ENCODE measurements around the gene SMCO1. TPM values are rescaled to one million over a fixed set of nuclear protein-coding genes. Genes with fewer than 3 reads are reported as not detected.
"Not testable (repeated sequence)": the region's sequence is repeated elsewhere in the genome, so short reads cannot be mapped to it uniquely, and the experiment has no call there.

SMCO1 gene
- total and polyA plus RNA-seq, 2 experiments from 2014 or later, result not detected

- no peaks in the 10 kb centered on the region for H3K27me3 ChIP-seq
- no peaks in the 10 kb centered on the region for H3K79me2 ChIP-seq
- DNase-seq (ENCODE audit: low spot score), result no peak
- WGBS (ENCODE audit: low lambda C conversion rate, missing lambda C conversion rate), result 89% methylated on average over 4 of the region's 4 CpGs
- no peak overlapping the region for H3K27ac ChIP-seq
- H3K9me2 ChIP-seq (replicated peaks; ENCODE audit: insufficient read depth), result no peaks in the 10 kb centered on the region
- TF ChIP-seq EZH2phosphoT487 (IDR thresholded peaks at IDR 0.05; ENCODE audit: low read depth, severe bottlenecking, unreplicated experiment), result no peak
- no peak for TF ChIP-seq CTCF (IDR thresholded peaks at IDR 0.05; ENCODE audit: poor library complexity)
- no peak for TF ChIP-seq EZH2 (IDR thresholded peaks at IDR 0.05; ENCODE audit: borderline replicate concordance)
- no peak overlapping the region for H3K4me3 ChIP-seq
- no peak overlapping the region for H2AFZ ChIP-seq
- H3K9me3 ChIP-seq (ENCODE audit: low read depth), result no peaks in the 10 kb centered on the region
- H3K4me1 ChIP-seq (ENCODE audit: insufficient read depth), result no peaks in the 10 kb centered on the region
- no peaks in the 10 kb centered on the region for H3K36me3 ChIP-seq (replicated peaks; ENCODE audit: insufficient read depth, low read depth)
- H3K4me2 ChIP-seq, result no peak overlapping the region
- no peaks in the 10 kb centered on the region for H4K20me1 ChIP-seq (ENCODE audit: insufficient read depth, poor library complexity, severe bottlenecking)
Observed at GRCh38 chr3:196458063-196458462, 57.1 kb downstream of the SMCO1 start.

DNA sequence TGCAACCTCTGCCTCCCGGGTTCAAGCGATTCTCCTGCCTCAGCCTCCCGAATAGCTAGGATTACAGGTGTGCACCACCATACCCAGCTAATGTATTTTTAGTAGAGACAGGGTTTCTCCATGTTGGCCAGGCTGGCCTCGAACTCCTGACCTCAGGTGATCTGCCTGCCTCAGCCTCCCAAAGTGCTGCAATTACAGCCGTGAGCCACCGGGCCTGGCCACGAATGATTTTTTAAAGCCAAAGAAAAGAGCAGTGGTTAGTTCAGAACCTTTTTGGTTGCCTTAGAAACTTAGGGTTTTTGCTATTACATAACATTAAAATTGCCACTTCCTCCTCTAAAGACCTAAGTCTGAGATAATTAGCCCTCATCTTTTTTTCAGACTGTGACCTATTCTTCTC lies 57.7 kb downstream of the SMCO1 start:
- H4K20me1 ChIP-seq (ENCODE audit: insufficient read depth, poor library complexity, severe bottlenecking); H3K27ac ChIP-seq; H3K4me3 ChIP-seq; H3K79me2 ChIP-seq; H3K4me1 ChIP-seq (ENCODE audit: insufficient read depth); H3K36me3 ChIP-seq (replicated peaks; ENCODE audit: insufficient read depth, low read depth); H3K9me2 ChIP-seq (replicated peaks; ENCODE audit: insufficient read depth); H3K9me3 ChIP-seq (ENCODE audit: low read depth); H3K4me2 ChIP-seq; H2AFZ ChIP-seq; DNase-seq (ENCODE audit: low spot score); H3K27me3 ChIP-seq: not testable (repeated sequence)
- 98% methylated on average over 7 of the region's 7 CpGs for WGBS (ENCODE audit: low lambda C conversion rate, missing lambda C conversion rate)

Small RNA genes lying within 50 kb of the gene (small RNA-seq; reads per million reads assigned to genes)
- gene RPS29P3, result not detected

Other genes with a start within 250 kb of the SMCO1 start
- 69.1 and 69.7 TPM in 2 replicates for gene PCYT1A, start 227.6 kb downstream of the SMCO1 start, total RNA-seq
- gene PCYT1A, start 227.6 kb downstream of the SMCO1 start, polyA plus RNA-seq, result 23.8 and 30.1 TPM in 2 replicates
- 7.0 and 10.9 TPM in 2 replicates for gene DYNLT2B, start 197.1 kb downstream of the SMCO1 start, total RNA-seq
- 19.6 and 23.5 TPM in 2 replicates for gene DYNLT2B, start 197.1 kb downstream of the SMCO1 start, polyA plus RNA-seq
- 0.84 TPM in 1 of 2 replicates, not detected in the other for gene TM4SF19, start 177.0 kb downstream of the SMCO1 start, total RNA-seq
- not detected in 2 replicates for gene TM4SF19, start 177.0 kb downstream of the SMCO1 start, polyA plus RNA-seq
- gene UBXN7, start 82.9 kb downstream of the SMCO1 start, total RNA-seq, result 30.9 and 32.4 TPM in 2 replicates
- 18.6 and 27.3 TPM in 2 replicates for gene UBXN7, start 82.9 kb downstream of the SMCO1 start, polyA plus RNA-seq
- 9.4 and 13.5 TPM in 2 replicates for gene RNF168, start 11.6 kb downstream of the SMCO1 start, total RNA-seq
- gene RNF168, start 11.6 kb downstream of the SMCO1 start, polyA plus RNA-seq, result 4.5 and 5.3 TPM in 2 replicates
- gene WDR53, start 53.2 kb upstream of the SMCO1 start, total RNA-seq, result 6.4 and 6.9 TPM in 2 replicates
- 7.2 and 8.8 TPM in 2 replicates for gene WDR53, start 53.2 kb upstream of the SMCO1 start, polyA plus RNA-seq
- gene FBXO45, start 53.3 kb upstream of the SMCO1 start, total RNA-seq, result 10.1 and 12.2 TPM in 2 replicates
- 3.4 and 6.8 TPM in 2 replicates for gene FBXO45, start 53.3 kb upstream of the SMCO1 start, polyA plus RNA-seq
- 0.33 and 0.36 TPM in 2 replicates for gene NRROS, start 124.3 kb upstream of the SMCO1 start, total RNA-seq
- not detected in 2 replicates for gene NRROS, start 124.3 kb upstream of the SMCO1 start, polyA plus RNA-seq
- 3.2 and 3.8 TPM in 2 replicates for gene CEP19, start 196.9 kb upstream of the SMCO1 start, total RNA-seq
- 4.6 and 6.0 TPM in 2 replicates for gene CEP19, start 196.9 kb upstream of the SMCO1 start, polyA plus RNA-seq
- 24.9 and 31.6 TPM in 2 replicates for gene PIGX, start 197.0 kb upstream of the SMCO1 start, total RNA-seq
- 33.5 and 36.7 TPM in 2 replicates for gene PIGX, start 197.0 kb upstream of the SMCO1 start, polyA plus RNA-seq
- gene PAK2, start 224.5 kb upstream of the SMCO1 start, total RNA-seq, result 50.9 and 51.5 TPM in 2 replicates
- gene PAK2, start 224.5 kb upstream of the SMCO1 start, polyA plus RNA-seq, result 25.6 and 26.5 TPM in 2 replicates

Measured in hepatocyte (in vitro differentiated cells).